ENCODE results near the gene NBL1.

Gene NBL1

DNA sequence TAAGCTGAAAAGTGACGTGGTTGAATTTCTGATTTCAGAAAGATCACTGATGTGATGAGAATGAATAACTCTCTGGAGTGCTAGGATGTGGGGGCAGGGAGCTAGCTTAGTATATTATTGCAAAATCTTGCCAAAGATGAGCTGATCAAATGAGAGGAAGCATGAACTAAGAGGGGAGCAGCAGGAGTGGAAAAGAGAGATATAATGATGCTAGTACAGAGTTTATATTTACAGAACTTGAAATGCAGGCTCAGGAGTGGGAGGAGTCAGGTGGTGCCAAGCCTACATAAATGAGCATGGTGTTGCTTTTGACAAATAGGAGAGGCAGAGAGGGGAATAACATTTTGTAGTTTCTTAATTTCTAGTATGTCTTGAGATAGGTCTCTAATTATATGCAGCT is 38.1 kb upstream of the NBL1 start:
- TF ChIP-seq ZFX (IDR thresholded peaks at IDR 0.05): no peak
- TF ChIP-seq, protein P1, sequence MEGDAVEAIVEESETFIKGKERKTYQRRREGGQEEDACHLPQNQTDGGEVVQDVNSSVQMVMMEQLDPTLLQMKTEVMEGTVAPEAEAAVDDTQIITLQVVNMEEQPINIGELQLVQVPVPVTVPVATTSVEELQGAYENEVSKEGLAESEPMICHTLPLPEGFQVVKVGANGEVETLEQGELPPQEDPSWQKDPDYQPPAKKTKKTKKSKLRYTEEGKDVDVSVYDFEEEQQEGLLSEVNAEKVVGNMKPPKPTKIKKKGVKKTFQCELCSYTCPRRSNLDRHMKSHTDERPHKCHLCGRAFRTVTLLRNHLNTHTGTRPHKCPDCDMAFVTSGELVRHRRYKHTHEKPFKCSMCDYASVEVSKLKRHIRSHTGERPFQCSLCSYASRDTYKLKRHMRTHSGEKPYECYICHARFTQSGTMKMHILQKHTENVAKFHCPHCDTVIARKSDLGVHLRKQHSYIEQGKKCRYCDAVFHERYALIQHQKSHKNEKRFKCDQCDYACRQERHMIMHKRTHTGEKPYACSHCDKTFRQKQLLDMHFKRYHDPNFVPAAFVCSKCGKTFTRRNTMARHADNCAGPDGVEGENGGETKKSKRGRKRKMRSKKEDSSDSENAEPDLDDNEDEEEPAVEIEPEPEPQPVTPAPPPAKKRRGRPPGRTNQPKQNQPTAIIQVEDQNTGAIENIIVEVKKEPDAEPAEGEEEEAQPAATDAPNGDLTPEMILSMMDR (conservative IDR thresholded peaks at IDR 0.05): no peak
- H3K27ac ChIP-seq: peak overlapping the region; percentile 61

DNA sequence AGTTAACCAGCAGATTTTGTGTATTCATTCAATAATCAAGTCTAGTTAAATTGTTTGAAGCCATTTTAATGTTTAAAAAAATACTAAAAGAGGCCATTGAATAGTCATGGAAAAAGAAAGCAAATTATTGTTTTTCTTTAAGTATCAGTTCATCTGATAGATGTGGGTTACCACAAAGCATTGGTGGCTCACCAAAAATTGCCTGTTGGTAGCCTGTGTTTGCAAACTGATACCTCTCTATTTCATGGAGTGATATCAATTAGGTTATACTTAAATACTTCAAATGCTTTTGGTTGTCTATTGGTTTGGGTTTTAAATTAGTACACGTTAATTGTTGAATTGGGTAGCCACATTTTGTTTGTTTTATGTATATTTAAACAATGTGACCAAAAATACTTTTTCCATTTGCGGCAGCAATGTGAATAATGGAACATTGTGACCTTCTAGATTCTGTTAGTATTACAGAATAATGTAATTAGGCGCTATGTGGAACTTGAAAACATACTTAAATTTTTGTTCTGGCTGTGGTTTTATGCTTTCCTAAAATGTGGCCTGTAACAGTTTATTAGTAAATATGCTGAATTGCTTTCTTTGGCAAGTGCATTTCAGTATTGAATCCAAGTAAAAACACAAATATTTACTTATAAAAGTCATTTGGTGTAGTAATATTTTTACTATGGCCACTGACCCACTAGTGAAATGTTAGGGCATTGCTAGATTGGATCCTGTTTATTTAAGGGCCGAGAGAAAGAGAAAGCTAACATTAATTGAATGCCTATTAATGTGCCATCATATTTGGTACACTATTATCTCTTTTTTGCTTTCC is 37.1 kb upstream of the NBL1 start:
- TF ChIP-seq ZFX (IDR thresholded peaks at IDR 0.05): no peak
- TF ChIP-seq, protein P1 (conservative IDR thresholded peaks at IDR 0.05): no peak
- H3K27ac ChIP-seq: peak overlapping the region; percentile 61

DNA sequence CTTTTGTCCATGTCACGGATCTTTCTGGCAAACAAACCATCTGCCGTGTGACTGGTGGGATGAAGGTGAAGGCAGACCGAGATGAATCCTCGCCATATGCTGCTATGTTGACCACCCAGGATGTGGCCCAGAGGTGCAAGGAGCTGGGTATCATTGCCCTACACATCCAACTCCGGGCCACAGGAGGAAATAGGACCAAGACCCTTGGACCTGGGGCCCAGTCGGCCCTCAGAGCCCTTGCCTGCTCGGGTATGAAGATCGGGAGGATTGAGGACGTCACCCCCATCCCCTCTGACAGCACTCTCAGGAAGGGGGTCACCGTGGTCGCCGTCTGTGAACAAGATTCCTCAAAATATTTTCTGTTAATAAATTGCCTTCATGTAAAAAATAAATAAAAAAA is 35.9 kb upstream of the NBL1 start:
- no peak for TF ChIP-seq ZFX (IDR thresholded peaks at IDR 0.05)
- TF ChIP-seq, protein P1 (conservative IDR thresholded peaks at IDR 0.05): no peak
- peak overlapping the region; percentile 64 for H3K27ac ChIP-seq

DNA sequence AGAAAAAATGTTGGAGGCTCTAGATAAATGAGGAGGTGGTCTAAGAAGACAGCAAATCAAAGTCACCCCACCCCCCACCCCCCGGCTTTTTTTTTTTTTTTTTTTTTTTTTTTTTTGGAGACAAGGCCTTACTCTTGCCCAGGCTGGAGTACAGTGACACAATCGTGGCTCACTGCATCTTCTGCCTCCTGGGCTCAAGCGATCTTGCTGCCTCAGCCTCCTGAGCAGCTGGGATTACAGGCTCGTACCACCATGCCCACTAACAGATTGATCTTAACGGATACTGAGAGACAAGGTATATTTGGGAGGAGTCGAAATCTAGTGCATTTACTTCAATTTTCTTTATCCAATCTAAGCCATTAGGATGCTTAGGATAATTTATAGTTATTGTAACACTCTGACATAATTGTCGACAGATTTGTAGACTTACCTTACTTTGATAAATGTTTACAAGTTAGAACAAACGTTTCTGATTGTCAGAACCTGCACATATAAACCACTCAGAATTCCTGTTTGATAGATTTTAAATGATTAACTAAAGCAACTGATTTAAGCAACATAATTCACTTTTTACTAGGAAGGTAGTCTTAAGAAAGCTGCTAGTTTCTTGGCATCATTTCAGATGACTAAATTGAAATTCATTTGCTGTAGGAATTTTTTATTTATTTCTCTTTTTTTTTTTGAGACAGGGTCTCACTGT is 33.7 kb upstream of the NBL1 start:
- no peak overlapping the region for H3K27ac ChIP-seq
- TF ChIP-seq, protein P1 (conservative IDR thresholded peaks at IDR 0.05): no peak
- no peak for TF ChIP-seq ZFX (IDR thresholded peaks at IDR 0.05)

DNA sequence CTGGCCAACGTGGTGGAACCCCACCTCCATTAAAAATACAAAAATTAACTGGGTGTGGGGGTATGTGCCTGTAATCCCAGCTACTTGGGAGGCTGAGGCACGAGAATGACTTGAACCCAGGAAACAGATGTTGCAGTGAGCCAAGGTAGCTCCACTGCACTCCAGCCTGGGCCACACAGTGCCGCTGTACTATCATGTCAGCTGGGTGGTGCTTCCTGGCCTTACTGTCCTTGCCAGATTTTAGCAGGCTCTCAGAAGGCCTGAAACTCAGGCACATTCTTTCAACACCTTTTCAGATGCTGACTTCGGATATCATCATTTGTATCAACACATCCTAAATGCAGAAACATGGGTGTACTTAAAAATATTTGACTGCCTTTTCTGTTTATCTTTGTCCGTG is 31.6 kb upstream of the NBL1 start:
- H3K27ac ChIP-seq: peak overlapping the region; percentile 68
- TF ChIP-seq, protein P1 (conservative IDR thresholded peaks at IDR 0.05): no peak
- no peak for TF ChIP-seq ZFX (IDR thresholded peaks at IDR 0.05)

DNA sequence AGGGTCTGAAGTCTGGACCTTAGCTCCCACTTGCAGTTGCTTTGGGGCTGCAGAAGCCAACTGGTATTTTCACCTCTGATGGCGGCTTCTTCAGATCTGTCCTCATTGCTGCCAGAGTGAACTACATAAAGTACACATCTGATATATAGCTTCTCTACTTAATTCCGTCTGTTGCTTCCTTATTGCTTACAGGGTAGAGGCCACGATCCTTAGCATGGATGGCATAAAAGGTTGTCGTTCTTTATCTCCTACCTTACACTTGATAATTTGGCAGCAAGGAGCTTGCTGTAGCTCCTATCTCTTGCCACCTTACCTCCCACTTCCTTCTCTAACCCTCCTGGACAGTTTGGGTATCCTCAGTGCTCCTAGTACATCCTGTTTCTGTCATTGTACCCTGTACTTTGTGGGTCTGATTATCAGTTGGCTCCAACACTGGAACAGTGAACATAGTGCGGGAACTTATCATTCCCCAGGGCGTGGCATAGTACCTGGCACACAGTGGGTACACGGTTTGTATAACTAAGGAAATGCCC is 30.9 kb upstream of the NBL1 start:
- TF ChIP-seq, protein P1 (conservative IDR thresholded peaks at IDR 0.05): no peak
- TF ChIP-seq ZFX (IDR thresholded peaks at IDR 0.05): no peak
- peak overlapping the region; percentile 68; the same call in 1 of the 2 replicates for H3K27ac ChIP-seq

DNA sequence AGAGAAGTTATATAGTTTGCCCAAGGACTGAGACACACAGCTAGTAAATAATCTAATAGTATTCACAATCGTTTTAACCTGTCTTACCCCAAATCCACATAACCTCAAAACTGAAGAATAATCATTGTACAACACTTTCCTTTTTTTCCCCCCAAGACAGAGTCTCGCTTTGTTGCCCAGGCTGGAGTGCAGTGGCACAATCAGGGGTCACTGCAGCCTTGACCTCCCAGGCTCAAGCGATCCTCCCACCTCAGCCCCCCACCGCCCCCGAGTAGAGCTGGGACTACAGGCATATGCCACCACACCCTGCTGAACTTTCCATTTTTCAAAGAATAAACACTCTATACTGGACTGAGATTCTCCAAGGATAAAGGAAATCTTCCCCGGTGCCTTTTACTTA is 28.7 kb upstream of the NBL1 start:
- no peak overlapping the region; the same call in 1 of the 2 replicates for H3K27ac ChIP-seq
- TF ChIP-seq ZFX (IDR thresholded peaks at IDR 0.05): no peak
